HG03175 (cell line): Measurements from ENCODE around the gene UCMA.
"Not testable (repeated sequence)": the region's sequence is repeated elsewhere in the genome, so short reads cannot be mapped to it uniquely, and the experiment has no call there.

Experiments used
- ATAC-seq: cut with Tn5 transposase; IDR thresholded peaks from one replicate; pipeline ENCODE4 v1.9.1; 2021; ENCODE audit warnings: mild to moderate bottlenecking, moderate library complexity; ENCODE audit not compliant: unreplicated experiment

Gene UCMA

GRCh38 chr10:13234172-13234571 lies at the start of gene UCMA:
Gene UCMA, minus strand, starts transcription at chr10:13234374. Its CDS starts 116 bp downstream, at chr10:13234258.
- no peak for ATAC-seq

- not testable (repeated sequence) for ATAC-seq
Observed at GRCh38 chr10:13282348-13282747, 48.2 kb upstream of the UCMA start.

GRCh38 chr10:13276749-13277365 lies 42.7 kb upstream of the UCMA start:
- no peak for ATAC-seq

GRCh38 chr10:13276146-13276545 lies 42.0 kb upstream of the UCMA start:
- ATAC-seq, result not testable (repeated sequence)

- ATAC-seq, result peak; percentile 46
Observed at GRCh38 chr10:13272164-13272571, 38.0 kb upstream of the UCMA start.

- peak; percentile 79 for ATAC-seq
Observed at GRCh38 chr10:13271552-13272163, 37.5 kb upstream of the UCMA start.

GRCh38 chr10:13270877-13271551 lies 36.8 kb upstream of the UCMA start:
- ATAC-seq, result no peak

GRCh38 chr10:13268841-13269240 lies 34.7 kb upstream of the UCMA start:
- ATAC-seq, result no peak

- no peak for ATAC-seq
Observed at GRCh38 chr10:13268310-13268709, 34.1 kb upstream of the UCMA start.

GRCh38 chr10:13263591-13263990 lies 29.4 kb upstream of the UCMA start:
- ATAC-seq, result no peak

- ATAC-seq, result no peak
Observed at GRCh38 chr10:13262433-13262832, 28.3 kb upstream of the UCMA start.

GRCh38 chr10:13257621-13258140 lies 23.5 kb upstream of the UCMA start:
- no peak for ATAC-seq

GRCh38 chr10:13256627-13257026 lies 22.5 kb upstream of the UCMA start:
- ATAC-seq, result no peak

GRCh38 chr10:13253726-13254125 lies 19.6 kb upstream of the UCMA start:
- no peak for ATAC-seq

- ATAC-seq, result no peak
Observed at GRCh38 chr10:13247784-13248183, 13.6 kb upstream of the UCMA start.

- no peak for ATAC-seq
Observed at GRCh38 chr10:13247246-13247645, 13.1 kb upstream of the UCMA start.

GRCh38 chr10:13242260-13242659 lies 8.1 kb upstream of the UCMA start:
- not testable (repeated sequence) for ATAC-seq

- no peak for ATAC-seq
Observed at GRCh38 chr10:13241613-13242012, 7.4 kb upstream of the UCMA start.

GRCh38 chr10:13239923-13240322 lies 5.7 kb upstream of the UCMA start:
- ATAC-seq, result no peak

- no peak for ATAC-seq
Observed at GRCh38 chr10:13238271-13239077, 4.3 kb upstream of the UCMA start.

- no peak for ATAC-seq
Observed at GRCh38 chr10:13236638-13237037, 2.5 kb upstream of the UCMA start.
